Measurements from ENCODE around the gene PPFIBP1. TPM values are rescaled to one million over a fixed set of nuclear protein-coding genes. Genes with fewer than 3 reads are reported as not detected.
A peak's percentile ranks its signal among the peaks of the same experiment; 100 is the strongest.
"Not testable (repeated sequence)": the region's sequence is repeated elsewhere in the genome, so short reads cannot be mapped to it uniquely, and the experiment has no call there.

The PPFIBP1 gene
- total RNA-seq, 1 donor: 179 TPM

- H3K27ac ChIP-seq (ENCODE audit: low read depth, low read length): peak overlapping the region; percentile 53
- no peaks in the 10 kb centered on the region for H4K20me1 ChIP-seq (ENCODE audit: insufficient read depth, low read length)
- H3K4me2 ChIP-seq (ENCODE audit: insufficient read depth, low read length): no peak overlapping the region
- TF ChIP-seq CTCF (IDR thresholded peaks at IDR 0.05; ENCODE audit: extremely low read depth, low read depth, low read length): no peak
- no peaks in the 10 kb centered on the region for H3K36me3 ChIP-seq (ENCODE audit: insufficient read depth, low read length)
- no peak for DNase-seq (ENCODE audit: insufficient read length, low spot score, missing footprints)
- H2AFZ ChIP-seq (ENCODE audit: low read length): no peak overlapping the region
- H3K4me3 ChIP-seq (ENCODE audit: insufficient read depth, low read length): no peak overlapping the region
- H3K27me3 ChIP-seq (ENCODE audit: insufficient read depth, low read length): no peaks in the 10 kb centered on the region
- H3K4me1 ChIP-seq (ENCODE audit: insufficient read depth, low read length): peaks cover 77% of the 10 kb centered on the region
- H3K79me2 ChIP-seq (ENCODE audit: insufficient read depth, low read length): peaks cover 73% of the 10 kb centered on the region
- no peaks in the 10 kb centered on the region for H3K9me3 ChIP-seq (ENCODE audit: low read depth, low read length)
These were observed 98.6 kb downstream of the PPFIBP1 start for GRCh38 chr12:27622436-27623195.

- H3K4me2 ChIP-seq (ENCODE audit: insufficient read depth, low read length): no peak overlapping the region
- H3K79me2 ChIP-seq (ENCODE audit: insufficient read depth, low read length): peaks cover 63% of the 10 kb centered on the region
- no peaks in the 10 kb centered on the region for H3K27me3 ChIP-seq (ENCODE audit: insufficient read depth, low read length)
- TF ChIP-seq CTCF (IDR thresholded peaks at IDR 0.05; ENCODE audit: extremely low read depth, low read depth, low read length): no peak
- peaks cover 77% of the 10 kb centered on the region for H3K4me1 ChIP-seq (ENCODE audit: insufficient read depth, low read length)
- peak overlapping the region; percentile 53 for H3K27ac ChIP-seq (ENCODE audit: low read depth, low read length)
- no peaks in the 10 kb centered on the region for H4K20me1 ChIP-seq (ENCODE audit: insufficient read depth, low read length)
- no peaks in the 10 kb centered on the region for H3K36me3 ChIP-seq (ENCODE audit: insufficient read depth, low read length)
- no peaks in the 10 kb centered on the region for H3K9me3 ChIP-seq (ENCODE audit: low read depth, low read length)
- H3K4me3 ChIP-seq (ENCODE audit: insufficient read depth, low read length): no peak overlapping the region
- no peak overlapping the region for H2AFZ ChIP-seq (ENCODE audit: low read length)
- DNase-seq (ENCODE audit: insufficient read length, low spot score, missing footprints): no peak
These were observed 99.6 kb downstream of the PPFIBP1 start for GRCh38 chr12:27623645-27624044.

GRCh38 chr12:27624586-27624985 is 100.6 kb downstream of the PPFIBP1 start:
- H2AFZ ChIP-seq (ENCODE audit: low read length): no peak overlapping the region
- H3K27ac ChIP-seq (ENCODE audit: low read depth, low read length): peak overlapping the region; percentile 53
- TF ChIP-seq CTCF (IDR thresholded peaks at IDR 0.05; ENCODE audit: extremely low read depth, low read depth, low read length): no peak
- H3K4me1 ChIP-seq (ENCODE audit: insufficient read depth, low read length): peaks cover 73% of the 10 kb centered on the region
- peaks cover 69% of the 10 kb centered on the region for H3K79me2 ChIP-seq (ENCODE audit: insufficient read depth, low read length)
- no peaks in the 10 kb centered on the region for H3K36me3 ChIP-seq (ENCODE audit: insufficient read depth, low read length)
- H3K9me3 ChIP-seq (ENCODE audit: low read depth, low read length): no peaks in the 10 kb centered on the region
- H3K4me3 ChIP-seq (ENCODE audit: insufficient read depth, low read length): no peak overlapping the region
- H4K20me1 ChIP-seq (ENCODE audit: insufficient read depth, low read length): no peaks in the 10 kb centered on the region
- H3K4me2 ChIP-seq (ENCODE audit: insufficient read depth, low read length): no peak overlapping the region
- DNase-seq (ENCODE audit: insufficient read length, low spot score, missing footprints): no peak
- no peaks in the 10 kb centered on the region for H3K27me3 ChIP-seq (ENCODE audit: insufficient read depth, low read length)

- no peak for TF ChIP-seq CTCF (IDR thresholded peaks at IDR 0.05; ENCODE audit: extremely low read depth, low read depth, low read length)
- DNase-seq (ENCODE audit: insufficient read length, low spot score, missing footprints): no peak
- Histone ChIP-seq H3K27ac (ENCODE audit: low read depth, low read length) (peak overlapping the region; percentile 97), H3K27me3 (ENCODE audit: insufficient read depth, low read length) (no peaks in the 10 kb centered on the region), H3K4me2 (ENCODE audit: insufficient read depth, low read length) (peak overlapping the region; percentile 74), H3K9me3 (ENCODE audit: low read depth, low read length) (no peaks in the 10 kb centered on the region), H2AFZ (ENCODE audit: low read length) (no peak overlapping the region), H3K4me1 (ENCODE audit: insufficient read depth, low read length) (peaks cover 53% of the 10 kb centered on the region), H4K20me1 (ENCODE audit: insufficient read depth, low read length) (no peaks in the 10 kb centered on the region), H3K4me3 (ENCODE audit: insufficient read depth, low read length) (peak overlapping the region; percentile 19), H3K79me2 (ENCODE audit: insufficient read depth, low read length) (peaks cover 71% of the 10 kb centered on the region), H3K36me3 (ENCODE audit: insufficient read depth, low read length) (no peaks in the 10 kb centered on the region)
These were observed 103.3 kb downstream of the PPFIBP1 start for GRCh38 chr12:27627123-27627852.

DNA sequence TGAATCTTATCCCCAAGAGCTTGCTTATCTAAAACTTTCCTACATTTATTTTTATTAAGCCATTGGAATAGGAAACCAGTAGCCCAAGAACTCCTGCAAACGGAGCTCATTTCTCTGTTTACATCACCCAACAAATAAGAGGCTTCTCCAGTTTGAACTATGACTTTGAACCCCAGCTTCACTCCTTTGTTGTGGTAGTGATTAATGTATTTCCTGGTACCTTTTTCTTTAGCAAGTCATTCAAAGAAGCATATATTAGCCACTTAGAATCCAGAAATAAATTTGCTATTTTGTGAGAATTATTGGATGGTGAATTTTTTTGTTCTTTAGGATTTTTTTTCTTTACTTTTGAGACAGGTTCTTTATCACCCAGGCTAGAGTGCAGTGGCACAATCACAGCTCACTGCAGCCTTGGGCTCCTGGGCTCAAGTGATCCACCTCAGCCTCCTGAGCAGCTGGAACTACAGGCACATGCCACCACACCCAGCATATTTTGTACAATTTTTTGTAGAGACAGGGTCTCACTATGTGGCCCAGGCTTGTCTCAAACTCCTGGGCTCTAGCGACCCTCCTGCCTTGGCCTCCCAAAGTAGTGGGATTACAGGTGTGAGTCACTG is 104.0 kb downstream of the PPFIBP1 start:
- H2AFZ ChIP-seq (ENCODE audit: low read length); DNase-seq (ENCODE audit: insufficient read length, low spot score, missing footprints); H4K20me1 ChIP-seq (ENCODE audit: insufficient read depth, low read length); H3K9me3 ChIP-seq (ENCODE audit: low read depth, low read length); H3K27me3 ChIP-seq (ENCODE audit: insufficient read depth, low read length); H3K36me3 ChIP-seq (ENCODE audit: insufficient read depth, low read length): not testable (repeated sequence)
- peaks cover 46% of the 10 kb centered on the region for H3K4me1 ChIP-seq (ENCODE audit: insufficient read depth, low read length)
- peak overlapping the region; percentile 97 for H3K27ac ChIP-seq (ENCODE audit: low read depth, low read length)
- H3K79me2 ChIP-seq (ENCODE audit: insufficient read depth, low read length): peaks cover 71% of the 10 kb centered on the region
- H3K4me2 ChIP-seq (ENCODE audit: insufficient read depth, low read length): peak overlapping the region; percentile 74
- peak overlapping the region; percentile 13 for H3K4me3 ChIP-seq (ENCODE audit: insufficient read depth, low read length)
